ENCODE results near the gene TAF10.

The TAF10 gene

DNA sequence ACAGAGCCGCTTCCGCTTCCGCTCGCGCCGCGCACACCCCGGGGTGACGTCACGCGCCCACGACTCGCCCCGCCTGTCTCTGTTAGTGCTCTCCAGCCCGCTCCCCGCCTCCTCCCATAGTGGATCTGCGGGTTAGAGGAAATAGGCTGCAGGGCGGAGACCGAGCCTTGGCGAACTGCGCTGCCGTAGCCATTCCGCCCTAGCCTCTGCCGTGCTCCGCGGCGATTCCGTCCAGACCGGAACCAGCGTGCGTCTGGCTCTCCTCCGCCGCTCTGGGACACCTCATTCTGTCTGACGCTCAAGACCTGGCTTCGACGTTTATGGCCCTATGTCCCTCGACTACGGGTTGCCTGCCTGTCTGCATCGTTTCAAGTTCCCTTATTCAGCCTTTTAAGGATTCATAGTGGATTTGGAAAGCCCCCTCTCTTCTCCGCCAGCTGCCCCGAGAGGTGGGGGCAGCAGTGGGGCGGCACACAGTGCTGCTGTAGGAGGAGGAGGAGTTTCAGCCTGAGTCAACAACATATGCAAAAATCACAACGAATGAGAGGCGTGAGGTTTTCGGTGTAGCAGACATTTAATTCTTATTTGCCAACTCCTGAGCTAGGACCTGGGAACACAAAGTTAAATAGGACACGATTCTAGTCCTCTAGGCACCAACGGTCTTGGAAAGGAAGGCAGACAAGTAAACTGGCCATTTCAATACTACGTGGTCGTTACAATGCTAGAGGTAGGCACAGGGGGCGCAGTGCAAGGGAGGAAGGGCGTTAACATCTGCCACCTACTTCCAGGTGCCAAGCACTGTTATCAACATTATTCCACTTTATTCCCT lies at the start of gene TAF10:
Gene TAF10, minus strand, starts transcription at position 4 of the 829 bp plus-strand sequence. CDS start 27 bp downstream, outside the sequence.
- peak; percentile 93 for DNase-seq (ENCODE audit: low spot score)

DNA sequence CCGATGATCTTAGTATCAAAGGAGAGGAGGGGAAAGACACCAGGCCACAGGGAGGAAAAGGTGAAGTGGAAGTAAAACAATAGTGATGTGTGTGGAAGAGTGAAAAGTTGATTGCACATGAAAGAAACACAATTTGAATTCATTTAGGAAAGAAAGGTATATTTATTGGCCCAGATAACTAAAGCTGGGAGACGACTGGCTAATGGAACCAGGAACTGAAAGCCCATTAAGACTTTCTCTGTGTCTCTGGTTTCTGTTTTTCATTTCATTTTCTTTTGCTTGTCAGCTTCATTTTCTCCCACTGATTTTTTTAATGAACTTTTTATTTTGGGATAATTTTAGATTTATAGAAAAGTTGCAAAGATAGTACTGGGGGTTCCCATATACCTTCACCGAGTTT lies 48.7 kb upstream of the TAF10 start:
- DNase-seq (ENCODE audit: low spot score) = no peak

DNA sequence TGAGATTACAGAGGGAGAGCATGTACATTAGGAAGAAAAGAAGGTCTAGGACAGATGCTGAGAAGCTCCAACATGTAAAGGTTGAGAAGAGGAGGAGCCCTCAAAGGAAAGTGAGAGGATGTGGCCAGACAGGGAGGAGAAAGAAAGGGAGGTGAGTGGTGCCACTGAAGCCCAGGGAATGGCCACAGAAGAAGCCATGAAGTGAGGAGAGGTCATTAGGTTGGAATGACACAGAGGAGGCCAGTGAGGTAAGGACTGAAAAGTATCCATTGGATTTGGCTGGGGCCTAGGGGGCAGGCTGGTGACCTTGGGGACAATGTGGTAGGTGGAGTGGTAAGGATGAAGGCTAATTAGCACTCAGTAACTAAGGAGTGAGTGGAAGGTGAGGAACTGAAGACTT lies 46.6 kb upstream of the TAF10 start:
- no peak for DNase-seq (ENCODE audit: low spot score)

DNA sequence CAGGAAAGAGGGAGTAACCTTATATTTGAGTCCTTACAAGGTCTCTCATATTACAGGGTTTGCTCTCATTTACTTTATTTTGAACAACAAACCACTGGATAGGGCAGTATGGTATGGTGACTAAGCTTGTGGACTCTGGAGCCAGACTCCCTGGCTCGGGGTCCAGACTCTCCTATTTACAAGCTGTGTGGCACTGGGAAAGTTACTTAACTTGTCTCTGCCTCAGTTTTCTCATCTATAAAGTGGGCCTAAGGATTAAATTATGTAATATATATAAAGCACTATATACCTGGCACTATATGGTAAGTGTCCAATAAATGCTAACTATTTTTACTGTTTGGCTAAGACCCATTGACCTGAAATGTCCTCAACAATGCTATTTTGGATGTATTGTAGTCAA lies 45.3 kb upstream of the TAF10 start:
- no peak for DNase-seq (ENCODE audit: low spot score)

DNA sequence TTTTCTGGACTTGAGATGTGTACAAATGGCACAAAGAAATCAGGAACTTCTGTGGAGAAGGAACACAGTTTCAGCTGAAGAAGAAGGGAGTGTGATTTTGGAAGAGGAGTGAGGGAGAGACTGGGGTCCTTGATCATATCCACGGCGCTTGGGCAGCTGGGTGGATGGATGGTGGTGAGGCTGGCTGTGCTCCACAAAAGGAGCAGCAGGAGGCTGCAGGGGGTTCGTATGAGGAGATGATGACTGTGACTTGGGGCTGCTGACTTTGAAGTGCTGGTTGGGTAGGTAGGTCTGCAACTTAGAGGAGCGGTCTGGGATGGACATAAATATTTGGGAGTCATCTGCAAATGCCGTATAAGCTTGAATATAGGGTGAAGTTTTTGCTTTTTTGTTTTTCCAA lies 44.9 kb upstream of the TAF10 start:
- DNase-seq (ENCODE audit: low spot score) = no peak

DNA sequence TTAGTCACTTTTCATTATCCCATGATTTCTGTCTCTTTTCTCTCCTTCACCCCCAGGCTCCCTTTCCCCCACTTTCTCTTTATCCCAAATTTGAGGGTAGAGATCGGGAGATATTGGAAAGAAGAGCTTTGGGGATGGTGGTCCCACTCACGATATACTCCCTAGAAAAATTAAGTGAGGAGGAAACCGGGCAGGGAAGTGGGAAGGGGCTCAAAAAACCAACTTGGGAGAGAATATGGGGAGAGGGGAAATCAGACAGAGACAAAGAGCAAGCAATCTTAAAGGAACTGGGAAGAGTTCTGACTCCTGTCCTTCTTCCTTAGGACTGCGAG lies 44.5 kb upstream of the TAF10 start:
- no peak for DNase-seq (ENCODE audit: low spot score)

DNA sequence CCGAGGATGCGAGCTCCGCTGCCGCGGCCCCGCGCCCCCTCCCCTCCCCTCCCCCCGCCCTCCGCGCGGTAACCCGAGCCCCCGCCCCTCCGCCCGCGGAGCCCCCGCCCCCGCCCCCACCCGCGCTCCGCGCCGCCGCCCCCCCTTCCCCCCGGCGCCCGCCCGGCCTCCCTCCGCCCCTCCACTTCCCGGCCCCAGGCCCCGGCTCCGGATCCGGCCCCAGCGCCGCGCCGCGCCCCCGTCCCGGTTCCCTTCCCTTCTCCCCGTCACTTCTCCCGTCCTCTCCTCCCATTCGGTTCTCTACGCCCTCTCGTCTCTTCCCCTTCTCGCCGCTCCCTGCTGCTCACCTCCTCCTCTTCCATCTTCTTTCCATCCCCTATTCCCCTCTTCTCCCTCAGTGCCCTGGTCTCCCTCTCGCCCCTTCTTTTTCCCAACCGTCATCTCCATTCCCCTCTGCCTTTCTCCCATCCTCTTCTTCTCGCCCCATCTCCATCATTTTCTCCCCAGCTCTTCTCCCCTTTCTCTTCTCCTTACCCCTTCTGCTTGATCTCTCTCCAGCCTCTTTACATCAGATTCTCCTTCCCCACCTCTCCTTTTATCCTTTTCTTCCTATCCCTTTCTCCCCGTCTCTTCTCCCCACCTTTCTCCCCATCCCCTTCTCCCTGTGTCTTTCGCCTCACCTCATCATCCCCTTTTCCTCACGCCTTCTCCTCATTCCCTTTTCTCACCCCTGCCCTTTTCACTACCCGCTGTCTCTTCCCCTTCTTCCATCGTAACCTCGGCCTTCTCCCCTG lies 44.0 kb upstream of the TAF10 start, which contains the start of gene DCHS1:
Gene DCHS1, minus strand, starts transcription at position 20 of the 794 bp plus-strand sequence. CDS start 14,196 bp downstream, outside the sequence.
- DNase-seq (ENCODE audit: low spot score) = no peak

DNA sequence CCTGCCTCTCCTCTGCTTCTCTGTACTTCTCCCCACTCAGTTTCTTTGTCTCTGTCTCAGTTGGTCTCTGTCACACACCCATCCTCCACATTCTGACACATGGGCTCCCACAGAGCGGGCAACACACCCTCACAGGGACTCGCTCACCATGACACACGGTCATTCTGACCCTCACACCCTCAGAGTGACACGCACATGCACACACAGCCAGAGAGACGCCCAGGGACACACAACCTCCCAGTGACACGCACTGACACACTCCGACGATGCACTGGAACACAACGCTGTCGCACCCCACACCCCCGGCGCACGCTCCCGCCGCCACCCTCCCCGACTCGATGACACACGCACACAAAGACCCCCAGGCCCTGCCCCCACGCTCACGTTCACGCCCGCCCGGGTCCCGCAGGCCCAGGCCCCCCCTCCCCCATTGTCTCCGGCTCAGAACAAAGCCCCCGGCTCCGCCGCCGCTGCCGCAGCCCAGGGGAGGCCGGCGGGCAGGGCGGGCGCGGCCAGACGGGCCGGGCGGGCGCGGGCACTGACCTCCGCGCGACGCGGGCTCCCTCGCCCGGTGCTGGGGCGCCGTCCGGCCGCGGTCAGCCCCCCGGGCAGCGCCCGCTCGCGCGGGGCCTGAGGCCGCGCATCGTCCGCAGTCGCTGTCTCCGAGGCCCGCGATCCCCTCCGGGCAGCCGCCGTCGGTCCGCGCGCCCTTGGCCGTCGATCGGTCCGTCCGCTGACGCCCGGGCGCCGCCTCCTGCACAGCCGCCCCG lies 43.2 kb upstream of the TAF10 start:
- no peak for DNase-seq (ENCODE audit: low spot score)

DNA sequence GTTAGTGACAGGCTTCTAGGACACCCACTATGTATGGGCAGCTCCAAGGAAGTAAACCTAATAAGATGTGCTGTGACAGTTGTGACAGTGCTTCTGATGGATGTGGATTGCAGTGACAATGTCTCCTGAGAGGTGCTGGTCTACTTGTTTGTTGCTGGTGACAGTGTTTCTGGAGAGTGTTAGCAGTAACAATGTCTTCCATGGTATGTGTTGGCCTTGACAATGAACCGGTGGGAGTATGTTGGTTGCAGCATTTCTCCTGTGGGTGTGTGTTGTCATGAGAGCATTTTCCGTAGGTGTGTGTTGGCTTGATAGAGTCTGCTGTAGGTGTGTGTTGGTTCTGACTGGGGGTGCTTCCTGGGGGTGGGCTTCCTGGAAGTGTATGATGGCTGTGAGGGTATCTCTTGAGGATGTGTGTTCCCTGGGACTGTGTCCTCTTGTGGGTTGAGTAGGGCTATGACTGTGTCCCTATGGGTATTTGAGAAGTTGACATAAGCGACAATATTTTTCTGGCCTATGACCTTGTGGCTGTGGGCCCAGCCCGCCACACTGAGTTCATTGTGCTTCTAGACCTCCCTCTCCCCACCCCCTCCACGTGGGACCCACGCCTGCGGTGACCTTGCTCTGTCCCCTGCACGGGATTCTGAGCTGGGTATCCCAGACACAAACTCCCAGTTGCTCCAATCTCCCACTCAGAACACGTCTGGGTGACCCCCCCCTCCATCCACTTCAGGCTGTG lies 42.4 kb upstream of the TAF10 start:
- no peak for DNase-seq (ENCODE audit: low spot score)

DNA sequence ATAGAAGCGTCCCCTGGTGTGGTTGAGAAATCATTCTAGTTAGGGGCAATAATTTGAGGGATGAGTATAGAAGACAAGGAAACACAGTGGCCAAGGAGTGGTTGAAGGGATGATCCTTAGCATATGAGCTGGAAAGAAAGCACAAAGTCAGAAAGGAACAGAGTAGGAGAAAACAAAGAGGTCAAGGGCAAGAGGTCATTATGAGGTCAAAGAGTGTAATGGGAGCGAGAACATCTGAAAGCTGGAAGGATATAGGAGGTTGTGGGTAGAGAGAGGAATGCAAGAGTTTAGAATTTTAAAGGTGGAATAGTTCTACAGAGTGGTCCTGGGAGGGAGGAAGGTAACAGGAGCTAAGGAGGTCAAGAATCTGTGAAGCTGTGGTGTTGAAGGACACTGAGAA lies 41.6 kb upstream of the TAF10 start:
- DNase-seq (ENCODE audit: low spot score) = no peak

DNA sequence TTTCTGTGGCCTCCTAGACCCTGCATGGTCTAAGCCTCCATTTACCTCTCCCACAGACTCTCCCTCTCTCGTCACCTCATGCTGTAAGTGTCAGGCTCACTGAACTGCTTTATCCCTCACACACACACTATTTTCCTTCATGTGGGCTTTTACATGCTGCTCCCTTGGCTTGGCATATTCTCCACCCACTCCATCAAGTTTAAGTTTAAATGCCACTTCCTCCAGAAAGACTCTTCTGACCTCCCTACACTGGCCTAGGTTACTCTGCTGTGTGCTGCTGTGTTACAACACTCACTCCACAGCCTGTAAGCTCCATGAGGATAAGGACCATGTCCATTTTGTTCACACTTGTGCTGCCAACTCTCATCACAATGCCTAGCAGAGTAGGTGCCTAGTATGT lies 41.1 kb upstream of the TAF10 start:
- DNase-seq (ENCODE audit: low spot score) = no peak

DNA sequence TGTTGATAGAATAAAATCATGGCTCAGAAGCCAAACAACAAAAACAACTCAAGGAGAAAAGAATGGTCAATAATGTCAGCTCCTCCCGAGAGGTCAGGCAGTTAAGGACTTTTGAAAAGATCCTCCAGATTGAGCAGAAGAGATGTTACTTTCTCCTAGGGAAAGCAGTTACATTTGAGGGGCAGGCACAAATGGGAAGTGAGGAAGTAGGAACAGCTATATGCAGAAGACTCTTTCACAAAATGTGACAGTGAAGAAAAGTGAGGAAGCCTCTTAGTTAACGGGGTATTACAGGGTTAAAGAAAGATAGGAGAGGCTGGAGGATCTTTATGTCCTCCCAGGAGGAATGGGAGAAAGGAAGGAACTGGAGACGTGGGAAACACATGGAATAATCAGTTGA lies 40.2 kb upstream of the TAF10 start:
- DNase-seq (ENCODE audit: low spot score) = no peak

DNA sequence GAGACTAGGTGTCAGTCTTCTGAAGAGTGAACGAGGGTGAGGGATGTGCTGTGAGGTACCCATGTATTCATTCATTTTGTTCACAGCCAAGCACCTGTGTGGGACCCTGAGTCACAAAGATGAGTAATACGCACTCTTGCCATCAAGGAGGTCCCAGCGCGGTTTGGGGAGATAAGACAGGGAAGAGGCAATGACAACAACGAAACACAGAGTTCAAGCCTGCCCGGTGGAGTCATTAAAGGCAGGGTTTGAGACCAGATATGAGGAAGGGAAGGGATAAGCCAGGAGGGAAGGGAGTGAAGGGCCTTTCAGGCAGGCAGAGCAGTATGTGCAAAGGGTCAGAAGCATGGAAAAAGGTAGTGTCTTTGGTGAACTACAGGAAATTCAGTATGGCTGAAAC lies 39.0 kb upstream of the TAF10 start:
- no peak for DNase-seq (ENCODE audit: low spot score)

DNA sequence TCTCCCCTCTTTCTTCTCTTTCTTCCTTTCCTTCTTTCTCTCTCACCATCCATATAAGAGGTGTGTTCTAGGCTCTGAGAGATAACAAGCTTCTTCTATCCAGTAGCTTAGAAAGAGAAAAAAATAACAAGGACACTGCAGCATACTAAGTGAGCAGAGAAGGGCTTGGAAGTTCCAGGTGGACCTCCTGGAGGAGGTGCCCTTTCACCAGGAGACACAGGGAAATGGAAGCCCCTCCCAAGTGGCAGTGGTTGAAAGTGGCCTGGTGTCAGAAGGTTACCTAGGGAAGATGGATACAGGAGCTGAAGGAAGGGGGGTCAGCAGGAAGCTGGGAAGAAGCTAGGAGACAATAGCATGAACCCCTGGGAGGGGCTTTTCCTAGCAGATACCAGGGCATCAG lies 38.1 kb upstream of the TAF10 start:
- DNase-seq (ENCODE audit: low spot score) = no peak

DNA sequence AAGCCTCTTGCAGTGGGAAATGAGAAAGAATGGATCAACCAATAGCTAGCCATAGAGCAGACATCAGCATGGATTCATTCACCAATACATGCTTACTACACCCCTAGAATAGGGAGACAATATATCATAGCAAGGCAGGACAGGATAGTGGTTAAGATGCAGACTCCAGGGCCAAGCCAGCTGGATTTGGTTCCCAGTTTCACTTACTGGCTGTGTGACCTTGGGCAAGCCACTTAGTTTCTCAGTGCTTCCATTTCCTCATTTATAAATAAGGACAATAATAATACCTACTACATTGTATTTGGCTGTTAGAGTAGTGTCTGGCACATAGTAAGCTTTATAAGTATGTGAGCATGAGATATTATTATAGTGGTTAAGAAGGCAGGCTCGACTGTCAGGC lies 36.5 kb upstream of the TAF10 start:
- no peak for DNase-seq (ENCODE audit: low spot score)

DNA sequence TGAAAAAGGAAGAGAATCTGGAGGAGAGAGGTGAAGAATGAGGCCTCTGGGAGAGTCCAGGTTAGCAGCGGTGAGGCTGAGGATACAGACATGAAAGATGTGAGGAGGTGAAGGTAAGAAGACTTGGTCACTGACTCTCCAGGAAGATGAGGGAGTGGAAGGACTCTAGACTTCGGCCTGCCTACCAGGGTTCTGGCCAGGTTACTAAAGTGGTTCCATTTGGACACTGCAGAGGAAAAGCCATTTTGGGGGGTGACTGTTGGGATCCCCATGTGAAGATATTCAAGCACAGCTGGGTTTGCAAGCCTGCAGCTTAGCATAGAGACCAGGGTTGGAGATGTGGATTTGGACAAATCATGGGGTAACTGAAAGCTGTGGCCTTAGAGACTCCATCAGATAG lies 35.8 kb upstream of the TAF10 start:
- no peak for DNase-seq (ENCODE audit: low spot score)

DNA sequence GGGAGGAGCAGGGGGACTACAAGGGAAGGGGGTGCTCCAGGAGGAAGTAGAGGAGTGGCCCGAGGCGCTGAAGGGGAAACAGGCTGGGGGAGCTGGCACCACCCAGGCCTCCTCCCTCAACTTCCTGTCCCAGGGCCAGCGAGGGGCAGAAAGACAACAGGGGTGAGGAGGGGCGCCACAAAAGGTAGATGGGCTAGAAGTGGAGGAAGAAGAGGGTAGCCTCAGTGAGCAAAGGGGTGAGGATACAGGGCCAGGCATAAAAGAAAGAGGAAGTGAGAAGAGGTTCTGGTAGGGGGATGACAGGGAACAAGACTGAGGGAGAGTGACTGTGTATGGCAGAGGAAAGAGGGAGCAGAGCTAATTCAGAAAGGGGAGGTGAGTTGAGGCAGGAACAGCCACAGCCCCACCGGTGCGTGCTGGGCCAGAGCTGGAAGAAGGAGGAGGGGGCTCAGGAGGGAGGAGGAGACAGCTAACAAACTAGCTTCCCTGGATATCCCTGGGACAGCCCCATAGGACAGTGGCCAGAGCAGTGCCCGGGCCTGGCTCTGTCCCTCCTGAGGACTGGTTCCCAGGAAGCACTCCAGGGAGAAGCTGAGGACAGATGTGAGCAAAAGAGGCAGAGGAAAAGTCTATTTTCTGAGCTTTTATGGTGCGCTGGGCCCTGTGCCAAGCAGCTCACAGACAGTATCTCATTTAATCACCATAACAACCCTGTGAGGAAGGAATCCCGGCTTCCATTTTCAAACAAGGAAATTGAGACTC lies 35.1 kb upstream of the TAF10 start:
- DNase-seq (ENCODE audit: low spot score) = no peak

DNA sequence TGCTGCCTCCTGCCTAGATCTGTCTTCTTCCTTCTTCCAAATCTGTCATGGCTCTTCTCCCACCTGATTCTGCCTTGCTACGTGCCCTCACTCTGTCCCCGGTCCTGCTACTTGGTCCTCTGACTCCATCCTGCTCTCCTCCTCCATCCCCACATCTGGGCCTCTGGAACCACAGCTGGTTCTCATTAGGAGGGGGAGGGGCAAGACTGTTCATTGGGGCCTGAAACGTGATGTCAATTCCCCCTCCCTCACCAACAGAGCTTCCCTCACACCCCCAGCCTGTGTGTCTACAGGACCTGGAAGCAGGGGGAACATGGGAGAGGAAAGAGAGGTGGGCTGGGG lies 34.5 kb upstream of the TAF10 start:
- no peak for DNase-seq (ENCODE audit: low spot score)

DNA sequence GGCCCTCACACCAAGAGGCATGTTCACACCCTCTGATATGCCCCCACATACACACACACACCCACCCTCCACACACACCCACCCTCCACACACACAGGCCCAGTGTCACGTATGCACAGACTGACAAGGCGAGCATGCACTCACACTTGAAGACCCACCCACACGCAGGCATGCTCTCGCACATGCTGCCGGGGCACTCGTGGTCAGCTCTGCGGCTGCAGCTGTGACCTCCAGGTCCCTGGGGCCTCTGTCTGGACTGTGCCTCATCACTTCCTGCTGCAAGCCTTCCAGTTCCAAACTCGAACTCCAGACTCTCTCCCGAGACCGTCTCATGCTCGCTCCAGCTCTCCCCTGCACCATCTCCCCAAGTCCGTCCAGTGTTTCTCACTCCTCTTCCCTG lies 34.1 kb upstream of the TAF10 start:
- DNase-seq (ENCODE audit: low spot score) = peak; percentile 87

DNA sequence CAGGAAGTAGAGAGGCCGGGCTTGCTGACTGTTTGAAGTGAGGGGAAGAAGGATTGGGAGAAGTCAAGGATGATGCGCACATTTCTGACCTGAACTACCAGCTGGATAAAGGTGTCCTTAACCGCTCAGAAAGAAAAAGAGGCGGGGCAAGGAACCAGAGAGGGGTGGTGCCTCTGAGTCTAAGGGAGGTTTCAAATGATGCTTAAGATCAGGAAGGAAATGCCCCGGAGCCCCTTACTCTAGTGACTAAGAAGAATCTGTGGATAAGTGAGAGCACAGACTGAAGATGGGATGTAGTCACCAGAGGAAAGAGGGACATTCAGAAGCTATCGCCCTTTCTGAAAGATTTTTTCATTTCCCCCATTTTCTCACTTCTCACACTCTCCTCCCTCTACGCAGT lies 30.9 kb upstream of the TAF10 start:
- DNase-seq (ENCODE audit: low spot score) = no peak

DNA sequence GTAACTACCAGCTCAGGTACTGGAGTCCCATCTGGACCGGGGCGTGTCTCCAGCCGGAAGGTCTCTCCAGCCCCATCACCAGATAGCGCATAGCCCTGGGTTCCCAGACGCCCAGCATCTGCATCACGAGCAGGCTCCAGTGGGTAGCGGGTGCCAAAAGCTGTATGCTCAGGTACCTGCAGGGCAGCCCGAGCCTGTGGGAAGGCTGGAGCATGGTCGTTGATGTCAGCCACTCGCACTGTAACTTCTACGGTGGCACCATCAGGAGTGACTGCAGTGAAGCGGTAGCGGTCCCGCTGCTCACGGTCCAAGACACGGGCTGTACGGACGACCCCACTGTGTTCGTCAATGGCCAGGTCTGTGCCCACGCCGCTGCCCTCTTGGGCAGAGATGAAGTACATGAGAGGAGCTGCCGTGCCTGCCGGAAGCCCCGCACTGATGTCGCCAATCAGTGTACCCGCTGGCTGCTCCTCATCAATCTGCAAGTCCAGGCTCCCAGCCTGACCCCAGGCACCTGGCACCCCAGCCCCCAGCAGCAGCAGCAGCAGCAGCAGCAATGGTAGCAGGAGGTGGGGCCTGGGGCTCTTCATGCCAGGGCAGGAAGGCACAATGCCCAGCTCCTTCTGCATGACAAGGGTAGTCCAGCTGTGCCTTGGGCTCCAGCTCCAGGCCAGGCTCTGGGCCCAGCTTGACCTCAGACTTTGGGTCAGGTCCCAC lies 29.1 kb upstream of the TAF10 start:
- no peak for DNase-seq (ENCODE audit: low spot score)
